Measurements from ENCODE around the gene MTARC2. TPM values are rescaled to one million over a fixed set of nuclear protein-coding genes. Genes with fewer than 3 reads are reported as not detected.

MTARC2 gene
- total and polyA plus RNA-seq, 10 of the 15 experiments (the other 5 are each of a cell fraction or from before 2014, with no cell fraction given), result 1.9 to 5.5 (median 3.3) TPM

GRCh38 chr1:220701974-220702373 lies 46.1 kb upstream of the MTARC2 start (continued):
- no peak for TF ChIP-seq CTCF (IDR thresholded peaks at IDR 0.05 in 2 of 3, conservative IDR thresholded peaks at IDR 0.05 in 1 of 3; ENCODE audit: control insufficient read depth in 2 of 3, extremely low read depth in 1 of 3, insufficient read depth in 1 of 3, low read depth in 3 of 3, low read length in 3 of 3)
- TF ChIP-seq TCF12 (IDR thresholded peaks at IDR 0.05; ENCODE audit: low read depth, low read length), result no peak
- TF ChIP-seq HDAC2 (IDR thresholded peaks at IDR 0.05), result no peak
- no peak for TF ChIP-seq EGR1 (IDR thresholded peaks at IDR 0.05; ENCODE audit: borderline replicate concordance in 1 of 2, low read depth in 2 of 2, low read length in 2 of 2)

DNA sequence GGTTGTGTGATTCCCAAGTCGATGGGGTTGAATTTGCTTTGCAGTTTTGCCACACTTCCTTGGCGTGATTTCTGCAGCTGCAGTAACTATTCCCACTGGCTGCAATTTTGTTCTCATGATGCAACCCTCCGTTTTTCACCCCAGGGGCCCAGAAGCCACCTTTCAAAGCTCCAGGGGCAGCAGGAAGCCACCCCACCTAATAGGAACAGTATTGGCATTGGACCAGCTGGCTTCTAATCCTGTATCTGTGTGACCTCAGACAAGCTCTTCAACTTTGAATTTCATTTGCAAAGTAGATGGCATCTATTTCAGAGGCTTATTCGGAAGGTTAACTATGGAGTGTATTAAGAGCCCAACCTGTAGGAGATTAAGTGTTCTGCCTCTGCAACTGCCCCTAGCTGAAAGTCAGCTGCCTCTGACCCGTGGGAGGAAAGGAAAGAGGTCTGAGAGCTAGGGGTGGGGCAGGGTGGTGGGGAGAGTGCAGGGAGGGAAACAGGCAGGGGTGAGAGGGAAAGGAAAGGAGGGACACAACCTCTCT lies 45.3 kb upstream of the MTARC2 start:
- Histone ChIP-seq H3K36me3 (ENCODE audit: control insufficient read depth in 2 of 2, insufficient read depth in 2 of 2, low read length in 1 of 2) (no peaks in the 10 kb centered on the region), H3K4me2 (ENCODE audit: control insufficient read depth, insufficient read depth) (no peak overlapping the region), H3K4me1 (ENCODE audit: control insufficient read depth, insufficient read depth, low read length) (no peaks in the 10 kb centered on the region), H3K79me2 (ENCODE audit: control insufficient read depth, insufficient read depth, low read length) (no peaks in the 10 kb centered on the region), H3K27me3 (replicated peaks in 1 of 2; ENCODE audit: control insufficient read depth in 2 of 2, insufficient read depth in 2 of 2, low read length in 1 of 2) (no peaks in the 10 kb centered on the region), H2AFZ (ENCODE audit: control insufficient read depth, low read depth, low read length) (no peak overlapping the region), H3K9me3 (replicated peaks; ENCODE audit: control insufficient read depth, insufficient read depth, low read length) (no peaks in the 10 kb centered on the region; the same call in 2 of the 3 replicates), H3K4me3 (no peak overlapping the region), H4K20me1 (ENCODE audit: control insufficient read depth, insufficient read depth) (no peaks in the 10 kb centered on the region), H3K9ac (ENCODE audit: control insufficient read depth, insufficient read depth, low read length) (no peak overlapping the region), H3K27ac (ENCODE audit: control insufficient read depth, insufficient read depth) (no peak overlapping the region)
- FAIRE-seq (no peak), ATAC-seq (no peak), DNase-seq (ENCODE audit: low read depth, low spot score) (no peak)
- in situ Hi-C loops (cut with MboI), result no loop called here
- ChIA-PET RAD21 (ENCODE audit: unreplicated experiment) (interaction anchor here (0.9 to 2.3 kb wide), 5 partner anchors 10 to 66 kb away, joined by 3 to 10 read pairs (median 5); no protein-coding TSS in a partner anchor), POLR2A (no interaction called here), SMC1A (ENCODE audit: uncharacterized antibody, unreplicated experiment) (interaction anchor here (0.6 to 4.7 kb wide), 5 partner anchors 11 to 74 kb away, joined by 3 to 27 read pairs (median 5); no protein-coding TSS in a partner anchor), CTCF (interaction anchor here (0.6 to 3.7 kb wide), 9 partner anchors 10 to 545 kb away, joined by 3 to 17 read pairs (median 5); no protein-coding TSS in a partner anchor)
- 31% methylated on average over 5 of the region's 5 CpGs for WGBS (ENCODE audit: insufficient coverage, insufficient replicate concordance, low lambda C conversion rate, missing lambda C conversion rate)
- intact Hi-C loops (cut with micrococcal nuclease; ENCODE audit: unreplicated experiment), result no loop called here
- no TSS peak for BruUV-seq (replicated peaks)
- TF ChIP-seq ZBED1 (IDR thresholded peaks at IDR 0.05; ENCODE audit: borderline replicate concordance), result no peak
- TF ChIP-seq TARDBP (IDR thresholded peaks at IDR 0.05; ENCODE audit: borderline replicate concordance), result no peak
- TF ChIP-seq NFIC (IDR thresholded peaks at IDR 0.05; ENCODE audit: low read depth, low read length), result no peak
- TF ChIP-seq PKNOX1 (IDR thresholded peaks at IDR 0.05), result no peak
- TF ChIP-seq DPF2 (IDR thresholded peaks at IDR 0.05), result no peak
- TF ChIP-seq, protein P1, sequence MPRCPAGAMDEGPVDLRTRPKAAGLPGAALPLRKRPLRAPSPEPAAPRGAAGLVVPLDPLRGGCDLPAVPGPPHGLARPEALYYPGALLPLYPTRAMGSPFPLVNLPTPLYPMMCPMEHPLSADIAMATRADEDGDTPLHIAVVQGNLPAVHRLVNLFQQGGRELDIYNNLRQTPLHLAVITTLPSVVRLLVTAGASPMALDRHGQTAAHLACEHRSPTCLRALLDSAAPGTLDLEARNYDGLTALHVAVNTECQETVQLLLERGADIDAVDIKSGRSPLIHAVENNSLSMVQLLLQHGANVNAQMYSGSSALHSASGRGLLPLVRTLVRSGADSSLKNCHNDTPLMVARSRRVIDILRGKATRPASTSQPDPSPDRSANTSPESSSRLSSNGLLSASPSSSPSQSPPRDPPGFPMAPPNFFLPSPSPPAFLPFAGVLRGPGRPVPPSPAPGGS (IDR thresholded peaks at IDR 0.05; ENCODE audit: borderline replicate concordance, insufficient read depth, low read depth, low read length, poor library complexity, severe bottlenecking), result no peak
- no peak for TF ChIP-seq MTA3 (IDR thresholded peaks at IDR 0.05; ENCODE audit: borderline replicate concordance, low read length)
- TF ChIP-seq, protein P2, sequence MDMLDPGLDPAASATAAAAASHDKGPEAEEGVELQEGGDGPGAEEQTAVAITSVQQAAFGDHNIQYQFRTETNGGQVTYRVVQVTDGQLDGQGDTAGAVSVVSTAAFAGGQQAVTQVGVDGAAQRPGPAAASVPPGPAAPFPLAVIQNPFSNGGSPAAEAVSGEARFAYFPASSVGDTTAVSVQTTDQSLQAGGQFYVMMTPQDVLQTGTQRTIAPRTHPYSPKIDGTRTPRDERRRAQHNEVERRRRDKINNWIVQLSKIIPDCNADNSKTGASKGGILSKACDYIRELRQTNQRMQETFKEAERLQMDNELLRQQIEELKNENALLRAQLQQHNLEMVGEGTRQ (IDR thresholded peaks at IDR 0.05; ENCODE audit: borderline replicate concordance, low read depth, low read length), result no peak

All from GM12878 (cell line).